ENCODE measurements around the gene LHFPL5.

DNA sequence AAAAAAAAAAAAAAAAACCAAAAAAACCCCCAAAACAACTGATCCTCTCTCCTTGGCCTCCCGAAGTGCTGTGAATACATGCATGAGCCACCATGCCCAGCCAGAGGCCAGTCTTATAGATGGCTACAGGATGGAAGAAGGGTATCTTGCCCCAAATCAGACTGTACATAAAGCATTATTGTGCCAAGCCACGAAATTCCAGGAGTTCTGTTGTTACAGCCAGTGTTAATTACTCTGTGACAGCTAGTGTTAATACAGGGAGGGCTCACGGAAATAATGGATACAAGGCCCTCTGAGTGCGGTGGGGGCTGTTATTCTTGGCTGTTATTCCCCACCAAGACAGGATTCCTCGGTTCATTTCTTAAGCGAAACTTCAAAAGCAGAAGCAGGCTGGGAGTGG lies 30.1 kb upstream of the LHFPL5 start:
- TF ChIP-seq, protein P1, sequence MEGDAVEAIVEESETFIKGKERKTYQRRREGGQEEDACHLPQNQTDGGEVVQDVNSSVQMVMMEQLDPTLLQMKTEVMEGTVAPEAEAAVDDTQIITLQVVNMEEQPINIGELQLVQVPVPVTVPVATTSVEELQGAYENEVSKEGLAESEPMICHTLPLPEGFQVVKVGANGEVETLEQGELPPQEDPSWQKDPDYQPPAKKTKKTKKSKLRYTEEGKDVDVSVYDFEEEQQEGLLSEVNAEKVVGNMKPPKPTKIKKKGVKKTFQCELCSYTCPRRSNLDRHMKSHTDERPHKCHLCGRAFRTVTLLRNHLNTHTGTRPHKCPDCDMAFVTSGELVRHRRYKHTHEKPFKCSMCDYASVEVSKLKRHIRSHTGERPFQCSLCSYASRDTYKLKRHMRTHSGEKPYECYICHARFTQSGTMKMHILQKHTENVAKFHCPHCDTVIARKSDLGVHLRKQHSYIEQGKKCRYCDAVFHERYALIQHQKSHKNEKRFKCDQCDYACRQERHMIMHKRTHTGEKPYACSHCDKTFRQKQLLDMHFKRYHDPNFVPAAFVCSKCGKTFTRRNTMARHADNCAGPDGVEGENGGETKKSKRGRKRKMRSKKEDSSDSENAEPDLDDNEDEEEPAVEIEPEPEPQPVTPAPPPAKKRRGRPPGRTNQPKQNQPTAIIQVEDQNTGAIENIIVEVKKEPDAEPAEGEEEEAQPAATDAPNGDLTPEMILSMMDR (IDR thresholded peaks at IDR 0.05): no peak
- TF ChIP-seq ZFX (IDR thresholded peaks at IDR 0.05; ENCODE audit: borderline replicate concordance): no peak

Data from 22Rv1 (cell line).